ENCODE results near the gene ADAM33.

The ADAM33 gene

DNA sequence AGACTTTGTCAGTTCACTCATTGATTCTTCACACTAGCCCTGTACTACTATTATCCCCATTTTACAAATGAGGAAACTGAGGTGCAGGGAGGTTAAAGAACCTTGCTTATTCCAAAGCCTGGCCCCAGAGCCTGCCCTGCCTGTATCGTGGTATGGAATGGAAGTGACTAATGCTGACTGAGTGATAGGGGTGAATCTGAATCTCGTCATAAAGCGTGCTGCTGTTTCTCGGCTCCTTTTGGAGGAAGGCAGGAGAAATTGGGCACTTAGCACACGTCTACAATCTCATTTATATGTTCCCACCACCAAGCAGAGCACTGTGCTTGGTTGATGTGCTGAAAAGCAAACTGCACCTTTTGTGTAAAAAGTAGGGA lies 35.8 kb downstream of the ADAM33 start:
- DNase-seq (ENCODE audit: low spot score) = peak; percentile 60

DNA sequence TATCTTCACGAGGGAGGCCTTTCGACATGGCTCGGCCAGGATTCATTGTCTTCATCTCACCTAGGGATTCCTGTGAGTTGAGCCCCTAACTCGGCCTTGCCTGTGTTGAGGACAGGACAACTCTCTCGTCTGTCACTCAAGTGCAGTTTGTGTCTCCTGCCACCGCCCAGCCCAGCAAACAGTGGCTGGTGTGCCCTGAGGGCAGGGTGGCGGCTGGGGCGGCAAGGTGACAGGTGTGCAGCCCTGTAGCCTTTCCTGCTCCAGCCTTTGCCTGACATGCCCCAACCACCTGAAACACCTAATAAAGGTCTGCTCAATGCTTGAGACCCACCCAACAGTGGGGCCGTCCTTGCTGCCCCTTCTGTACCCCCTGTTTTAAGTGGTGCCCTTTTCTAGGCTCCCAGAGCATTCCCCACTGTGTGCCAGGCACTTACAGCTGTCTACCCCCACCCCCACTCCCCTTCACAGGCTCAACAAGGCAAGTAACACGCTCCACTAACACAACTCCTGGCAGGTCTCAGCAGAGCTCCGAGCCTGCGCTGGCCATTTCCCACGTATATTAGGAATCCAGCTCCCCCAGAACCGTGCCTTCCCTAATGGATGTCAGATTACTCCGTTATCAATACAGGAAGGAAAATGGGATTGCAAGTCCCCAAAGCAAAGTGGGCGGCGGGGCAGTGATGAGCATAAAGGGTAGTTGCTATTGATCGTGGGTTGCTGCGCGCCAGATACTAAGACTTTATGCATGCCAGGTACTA lies 36.3 kb downstream of the ADAM33 start:
- DNase-seq (ENCODE audit: low spot score) = no peak

- DNase-seq (ENCODE audit: low spot score) = no peak
Measured at GRCh38 chr20:3640259-3640658, 41.6 kb downstream of the ADAM33 start.

DNA sequence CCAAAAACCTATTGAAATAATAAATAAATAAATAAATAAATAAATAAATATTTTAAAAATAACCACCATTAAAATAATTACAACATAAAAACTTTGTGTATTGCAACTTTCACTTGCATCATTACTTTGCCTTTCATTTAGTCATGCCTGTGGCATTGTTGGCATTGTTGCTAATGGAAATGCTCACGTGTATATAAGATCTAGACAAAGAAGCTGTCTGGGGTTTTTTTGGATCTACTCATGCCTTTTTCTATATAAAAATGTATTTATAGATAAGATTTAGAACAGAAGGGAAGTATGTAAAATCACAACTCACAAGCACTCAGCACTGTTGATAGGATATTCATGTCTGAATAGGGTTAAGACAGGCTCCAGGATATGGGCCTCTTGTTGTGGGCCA lies 46.5 kb downstream of the ADAM33 start:
- no peak for DNase-seq (ENCODE audit: low spot score)

DNA sequence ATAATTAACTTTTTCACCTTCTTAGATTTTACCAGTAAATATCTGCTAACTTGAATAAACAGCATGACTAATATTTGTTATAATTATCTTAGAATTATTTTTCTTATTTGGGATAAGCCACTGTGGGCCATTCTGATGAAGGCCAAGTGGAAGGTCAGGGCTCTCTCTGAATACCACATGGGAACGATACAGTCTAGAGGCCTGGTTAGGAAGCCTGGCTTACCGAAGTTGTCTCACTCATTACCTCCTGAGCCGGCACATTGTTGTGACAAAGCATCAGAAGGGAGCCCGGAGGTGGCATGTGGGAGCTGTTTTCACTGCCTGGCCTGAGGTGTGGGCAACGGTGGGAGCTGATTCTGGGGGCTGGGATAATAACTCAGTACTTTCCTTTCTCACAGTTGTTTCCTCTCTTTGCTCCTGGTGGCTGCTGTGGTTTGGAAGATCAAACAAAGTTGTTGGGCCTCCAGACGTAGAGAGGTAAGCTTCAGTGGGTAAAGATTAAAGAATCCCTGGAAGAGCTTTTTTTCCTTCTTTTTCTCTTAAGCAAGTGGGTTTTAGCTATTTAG lies 47.8 kb downstream of the ADAM33 start:
- no peak for DNase-seq (ENCODE audit: low spot score)

DNA sequence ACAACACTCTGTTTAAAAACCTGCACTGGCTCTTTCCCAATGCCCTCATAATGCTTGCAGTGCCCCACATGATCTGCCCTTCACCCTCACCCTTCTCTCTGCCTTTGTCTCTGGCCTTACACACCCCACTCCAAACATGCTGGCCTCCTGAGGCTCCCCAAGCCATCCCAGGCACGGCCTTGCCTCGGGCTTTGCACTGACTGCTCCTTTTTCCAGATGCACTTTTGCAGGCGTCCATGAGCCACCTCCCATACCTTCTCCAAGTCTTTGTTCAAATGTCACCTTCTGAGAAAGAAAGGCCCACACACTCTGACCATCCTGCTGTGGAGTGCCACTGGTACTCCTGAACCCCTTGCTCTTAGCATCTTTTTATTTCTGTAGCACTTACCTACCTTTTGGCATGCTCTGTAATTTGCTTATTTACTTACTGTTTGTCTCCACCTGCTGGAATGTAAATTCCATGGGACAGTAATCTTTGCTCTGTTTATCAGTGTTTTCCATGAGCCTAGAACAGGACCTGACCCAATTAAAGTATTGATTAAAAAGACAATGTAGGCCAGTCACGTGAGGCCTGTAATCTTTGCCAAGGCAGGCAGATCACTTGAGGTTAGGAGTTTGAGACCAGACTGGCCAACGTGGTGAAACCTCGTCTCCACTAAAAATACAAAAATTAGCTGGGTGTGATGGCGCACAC lies 49.4 kb downstream of the ADAM33 start:
- no peak for DNase-seq (ENCODE audit: low spot score)

GRCh38 chr20:3631534-3631933 lies 50.3 kb downstream of the ADAM33 start:
- DNase-seq (ENCODE audit: low spot score) = no peak

DNA sequence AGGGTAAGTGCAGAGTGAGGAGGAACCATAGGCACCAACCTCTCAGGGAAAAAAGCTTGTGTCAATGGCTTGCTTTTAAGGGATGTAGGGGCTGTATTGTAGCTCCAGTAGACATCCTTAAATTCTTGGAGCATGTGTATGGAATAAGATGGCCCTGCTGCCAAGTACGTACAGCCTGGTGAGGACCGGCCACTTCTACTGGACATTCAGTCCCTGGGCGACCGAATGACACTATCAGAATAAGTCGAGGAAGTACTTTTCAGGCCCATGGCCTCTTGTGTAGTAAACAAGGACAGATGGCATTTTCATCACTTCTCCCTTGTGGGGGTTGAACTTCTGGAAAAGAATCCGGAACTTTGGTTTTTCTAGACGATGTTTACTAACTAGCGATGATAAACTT lies 51.4 kb downstream of the ADAM33 start:
- no peak for DNase-seq (ENCODE audit: low spot score)

DNA sequence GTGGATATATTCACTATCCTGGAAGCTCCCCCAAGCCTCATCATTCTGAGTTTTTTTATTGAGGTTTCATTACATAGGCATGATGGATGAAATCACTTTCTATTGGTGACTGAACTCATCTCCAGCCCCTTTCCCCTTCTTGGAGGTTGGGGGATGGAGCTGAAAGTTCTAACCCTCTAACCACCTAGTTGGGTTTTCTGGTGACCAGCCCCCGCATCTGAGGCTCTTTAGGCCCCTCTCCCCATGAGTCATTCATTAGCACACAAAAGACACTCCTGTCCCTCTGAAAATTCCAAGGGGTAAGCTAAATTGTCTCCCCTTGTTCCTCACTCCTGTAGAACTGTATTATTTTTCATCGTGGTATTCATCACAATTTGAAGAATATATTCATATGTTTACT lies 51.9 kb downstream of the ADAM33 start:
- no peak for DNase-seq (ENCODE audit: low spot score)

GRCh38 chr20:3628502-3629314 lies 53.1 kb downstream of the ADAM33 start:
- no peak for DNase-seq (ENCODE audit: low spot score)

DNA sequence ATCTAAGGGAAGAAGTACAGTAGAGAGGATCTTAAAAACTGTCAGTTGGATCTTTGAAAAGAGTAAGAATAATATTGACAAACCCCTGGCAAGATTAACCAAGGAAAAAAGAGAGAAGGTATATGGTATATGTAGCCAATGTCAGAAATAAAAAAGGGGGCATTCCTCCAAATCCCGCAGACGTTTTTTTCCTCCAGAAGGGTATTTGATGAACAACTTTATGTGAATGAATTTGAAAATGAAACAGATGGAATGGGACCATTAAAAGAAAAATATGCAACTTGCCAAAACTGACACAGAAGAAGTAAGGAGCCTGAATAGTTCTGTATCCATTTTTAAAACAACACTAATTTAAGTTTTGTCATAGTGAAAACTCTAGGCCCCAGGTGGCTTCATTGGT lies 54.3 kb downstream of the ADAM33 start:
- DNase-seq (ENCODE audit: low spot score) = no peak

DNA sequence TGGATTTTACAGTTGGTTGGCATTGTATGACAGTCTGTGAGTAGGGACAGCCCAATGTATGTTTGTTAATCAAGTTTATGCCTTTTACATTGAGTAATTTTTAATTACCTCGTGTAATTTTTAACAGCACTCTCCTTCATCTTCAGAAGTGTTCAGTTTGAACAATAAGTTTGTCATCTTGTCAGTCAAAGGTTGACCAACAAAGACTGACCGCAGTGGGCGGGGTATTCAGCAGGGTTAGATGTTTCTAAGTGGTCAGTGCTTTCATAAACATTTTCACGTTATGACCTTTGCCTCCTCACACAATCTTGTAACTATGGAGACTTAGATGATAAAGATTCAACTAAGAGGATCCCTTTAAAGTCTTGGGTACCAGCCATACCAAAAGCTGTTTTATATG lies 59.4 kb downstream of the ADAM33 start:
- DNase-seq (ENCODE audit: low spot score) = no peak

- DNase-seq (ENCODE audit: low spot score) = no peak
Measured at GRCh38 chr20:3621111-3621510, 60.7 kb downstream of the ADAM33 start.
